Measurements from ENCODE around the gene TOX3.

The TOX3 gene

DNA sequence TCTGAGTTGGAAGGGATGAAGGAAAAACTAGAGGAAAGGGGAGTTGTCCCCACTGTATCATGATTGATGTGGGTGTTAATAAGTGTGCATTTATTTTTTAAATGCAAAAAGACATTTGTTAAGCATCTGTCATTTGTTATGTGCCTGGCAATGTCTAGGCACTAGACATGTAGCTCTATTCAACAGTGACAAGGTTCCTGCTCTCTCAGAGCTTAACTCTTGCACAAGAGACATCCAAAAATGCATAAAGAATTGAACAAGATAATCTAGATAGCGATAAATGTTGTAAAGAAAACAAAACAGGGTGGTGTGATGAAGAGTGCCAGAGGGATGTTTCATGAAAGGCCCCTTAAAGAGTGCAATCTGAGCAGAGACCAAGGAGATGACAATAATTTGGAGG is 148.9 kb downstream of the TOX3 start:
- DNase-seq (ENCODE audit: low spot score): no peak

DNA sequence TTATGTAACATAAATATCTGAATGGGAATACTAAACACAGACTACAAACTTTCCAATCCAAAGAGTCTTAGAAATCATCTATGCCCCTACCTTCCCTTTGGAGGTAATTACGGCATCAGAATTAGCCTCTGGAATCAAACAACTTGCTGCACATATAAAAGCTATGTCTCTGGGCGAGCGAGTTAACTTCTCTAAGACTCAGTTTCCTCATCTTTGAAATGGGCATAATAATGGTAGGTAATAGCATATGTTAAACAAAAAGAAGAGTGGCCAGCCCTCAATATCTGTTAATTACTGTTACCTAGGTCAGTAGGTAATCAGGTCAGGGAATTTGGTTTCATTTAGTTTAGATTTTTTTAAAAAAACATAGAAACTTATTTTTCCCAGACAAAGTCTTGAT is 153.5 kb downstream of the TOX3 start:
- DNase-seq (ENCODE audit: low spot score): no peak

DNA sequence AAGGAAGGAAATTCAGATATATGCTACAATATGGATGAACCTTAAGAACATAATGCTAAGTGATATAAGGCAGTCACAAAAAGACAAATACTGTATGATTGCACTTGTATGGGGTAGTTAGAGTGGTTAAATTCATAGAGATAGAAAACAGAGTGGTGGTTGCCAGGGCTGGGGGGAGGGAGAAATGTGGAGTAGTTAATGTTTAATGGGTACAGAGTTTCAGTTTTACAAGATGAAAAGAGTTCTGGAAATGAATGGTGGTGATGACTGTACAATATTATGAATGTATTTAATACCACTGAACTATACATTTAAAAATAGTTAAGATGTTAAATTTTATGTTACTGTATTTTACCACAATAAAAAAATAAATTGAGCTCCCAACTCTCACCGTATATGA is 157.9 kb downstream of the TOX3 start:
- no peak for DNase-seq (ENCODE audit: low spot score)

Data from left forelimb (tissue), 1 donor.